ENCODE results near the gene MRC2. TPM values are rescaled to one million over a fixed set of nuclear protein-coding genes. Genes with fewer than 3 reads are reported as not detected.

MRC2 gene
- total RNA-seq, 1 experiment from 2014 or later: 10.7 TPM

DNA sequence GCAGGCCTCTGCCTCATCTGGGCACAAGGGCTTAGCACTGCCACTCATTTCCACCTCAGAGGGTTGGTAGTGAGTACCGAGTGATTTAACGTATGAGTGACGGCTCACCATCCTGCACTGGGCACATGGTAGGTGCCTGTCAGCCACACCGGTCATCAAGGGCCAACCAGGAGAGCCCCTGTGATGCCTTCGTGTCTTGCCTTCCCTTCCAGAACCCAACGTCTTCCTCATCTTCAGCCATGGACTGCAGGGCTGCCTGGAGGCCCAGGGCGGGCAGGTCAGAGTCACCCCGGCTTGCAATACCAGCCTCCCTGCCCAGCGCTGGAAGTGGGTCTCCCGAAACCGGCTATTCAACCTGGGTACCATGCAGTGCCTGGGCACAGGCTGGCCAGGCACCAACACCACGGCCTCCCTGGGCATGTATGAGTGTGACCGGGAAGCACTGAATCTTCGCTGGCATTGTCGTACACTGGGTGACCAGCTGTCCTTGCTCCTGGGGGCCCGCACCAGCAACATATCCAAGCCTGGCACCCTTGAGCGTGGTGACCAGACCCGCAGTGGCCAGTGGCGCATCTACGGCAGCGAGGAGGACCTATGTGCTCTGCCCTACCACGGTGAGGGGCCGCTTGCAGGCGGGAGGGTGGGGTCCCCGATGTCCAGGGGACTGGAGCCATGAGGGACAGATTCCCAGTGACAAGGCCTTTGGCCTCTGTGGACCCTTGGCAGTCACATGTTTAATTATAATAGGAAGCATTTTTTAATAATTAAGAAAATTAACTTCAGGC lies 37.1 kb downstream of the MRC2 start (continued):
- no peak for TF ChIP-seq ZNF274 (IDR thresholded peaks at IDR 0.05; ENCODE audit: low read depth, low read length)
- TF ChIP-seq, protein P1, sequence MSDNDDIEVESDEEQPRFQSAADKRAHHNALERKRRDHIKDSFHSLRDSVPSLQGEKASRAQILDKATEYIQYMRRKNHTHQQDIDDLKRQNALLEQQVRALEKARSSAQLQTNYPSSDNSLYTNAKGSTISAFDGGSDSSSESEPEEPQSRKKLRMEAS (IDR thresholded peaks at IDR 0.05): no peak

DNA sequence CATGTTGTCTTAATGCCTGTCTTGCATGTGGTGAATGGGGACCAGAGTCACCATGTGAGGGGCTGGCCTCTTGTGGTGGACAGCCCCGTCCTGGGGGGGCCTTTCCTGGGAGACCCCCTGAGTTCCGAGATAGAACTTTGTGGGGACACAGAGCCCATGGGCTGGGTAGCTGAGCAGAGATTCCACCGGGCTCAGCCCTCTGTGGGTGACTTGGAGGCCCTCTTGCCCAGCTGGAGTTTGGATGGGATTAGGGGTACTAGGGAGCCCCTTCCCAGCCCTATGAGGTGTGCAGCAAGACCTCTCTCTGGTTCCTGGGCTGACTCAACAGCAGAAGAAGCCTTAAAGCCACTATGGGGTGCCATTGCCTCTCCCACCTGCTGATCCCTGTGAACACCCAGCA lies 38.1 kb downstream of the MRC2 start:
- H4K20me1 ChIP-seq (ENCODE audit: insufficient read depth): no peaks in the 10 kb centered on the region
- no peaks in the 10 kb centered on the region for H3K4me1 ChIP-seq (ENCODE audit: control insufficient read depth in 1 of 2, insufficient read depth in 2 of 2, low read length in 2 of 2)
- POLR2A ChIA-PET: no interaction called here
- H3K9me2 ChIP-seq (ENCODE audit: insufficient read depth): no peaks in the 10 kb centered on the region
- no peak overlapping the region for H3K4me3 ChIP-seq (replicated peaks in 1 of 2; ENCODE audit: low read depth in 1 of 2, low read length in 2 of 2)
- no peak overlapping the region for H3K27ac ChIP-seq (ENCODE audit: low read depth, low read length)
- H3K79me2 ChIP-seq (ENCODE audit: insufficient read depth, low read length): no peaks in the 10 kb centered on the region
- no peak overlapping the region for H3K4me2 ChIP-seq (ENCODE audit: low read length)
- H3K9me3 ChIP-seq (ENCODE audit: control insufficient read depth in 1 of 2, insufficient read depth in 1 of 2, low read depth in 1 of 2, low read length in 2 of 2): peaks cover 3 to 7% of the 10 kb centered on the region in 2 experiments; a peak in 3 of 4 replicates
- intact Hi-C loops (cut with micrococcal nuclease): no loop called here
- no peak overlapping the region for H2AFZ ChIP-seq (ENCODE audit: low read depth, low read length, poor library complexity, severe bottlenecking)
- ATAC-seq: no peak
- no TSS peak for BruUV-seq (replicated peaks)
- RAD21 ChIA-PET (ENCODE audit: low non-redundant PET in 1 of 2, low total read pairs in 2 of 2, uncharacterized antibody in 2 of 2, unreplicated experiment in 2 of 2): no interaction called here
- no peaks in the 10 kb centered on the region for H3K36me3 ChIP-seq (ENCODE audit: control insufficient read depth in 1 of 2, insufficient read depth in 2 of 2, low read length in 2 of 2)
- H3K9ac ChIP-seq (ENCODE audit: low read length): no peak overlapping the region
- no peaks in the 10 kb centered on the region for H3K27me3 ChIP-seq (ENCODE audit: insufficient read depth, low read length)
- CTCF ChIA-PET: no interaction called here
- DNase-seq (ENCODE audit: low read depth, low spot score): no peak
- TF ChIP-seq CBX3 (IDR thresholded peaks at IDR 0.05; ENCODE audit: low read depth) (no peak), ELF1 (IDR thresholded peaks at IDR 0.05; ENCODE audit: borderline replicate concordance, low read depth) (no peak), EZH2phosphoT487 (IDR thresholded peaks at IDR 0.05; ENCODE audit: borderline replicate concordance) (no peak), POLR2A (IDR thresholded peaks at IDR 0.05; ENCODE audit: borderline replicate concordance, extremely low read depth, insufficient read depth, insufficient read length) (no peak), YY1 (IDR thresholded peaks at IDR 0.05; ENCODE audit: extremely low read depth, insufficient replicate concordance, low read depth, low read length) (no peak), EGR1 (IDR thresholded peaks at IDR 0.05; ENCODE audit: low read depth) (no peak), EZH2 (IDR thresholded peaks at IDR 0.05) (no peak), FOSL1 (IDR thresholded peaks at IDR 0.05; ENCODE audit: low read depth) (no peak), SP1 (IDR thresholded peaks at IDR 0.05; ENCODE audit: low read depth) (no peak), ZFX (IDR thresholded peaks at IDR 0.05) (no peak), CEBPB (IDR thresholded peaks at IDR 0.05; ENCODE audit: low read depth) (no peak), RAD21 (IDR thresholded peaks at IDR 0.05; ENCODE audit: low read depth) (no peak)
- TF ChIP-seq, protein P2, sequence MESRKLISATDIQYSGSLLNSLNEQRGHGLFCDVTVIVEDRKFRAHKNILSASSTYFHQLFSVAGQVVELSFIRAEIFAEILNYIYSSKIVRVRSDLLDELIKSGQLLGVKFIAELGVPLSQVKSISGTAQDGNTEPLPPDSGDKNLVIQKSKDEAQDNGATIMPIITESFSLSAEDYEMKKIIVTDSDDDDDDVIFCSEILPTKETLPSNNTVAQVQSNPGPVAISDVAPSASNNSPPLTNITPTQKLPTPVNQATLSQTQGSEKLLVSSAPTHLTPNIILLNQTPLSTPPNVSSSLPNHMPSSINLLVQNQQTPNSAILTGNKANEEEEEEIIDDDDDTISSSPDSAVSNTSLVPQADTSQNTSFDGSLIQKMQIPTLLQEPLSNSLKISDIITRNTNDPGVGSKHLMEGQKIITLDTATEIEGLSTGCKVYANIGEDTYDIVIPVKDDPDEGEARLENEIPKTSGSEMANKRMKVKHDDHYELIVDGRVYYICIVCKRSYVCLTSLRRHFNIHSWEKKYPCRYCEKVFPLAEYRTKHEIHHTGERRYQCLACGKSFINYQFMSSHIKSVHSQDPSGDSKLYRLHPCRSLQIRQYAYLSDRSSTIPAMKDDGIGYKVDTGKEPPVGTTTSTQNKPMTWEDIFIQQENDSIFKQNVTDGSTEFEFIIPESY (IDR thresholded peaks at IDR 0.05; ENCODE audit: extremely low read depth, insufficient replicate concordance, low read length): no peak
- TF ChIP-seq, protein P3, sequence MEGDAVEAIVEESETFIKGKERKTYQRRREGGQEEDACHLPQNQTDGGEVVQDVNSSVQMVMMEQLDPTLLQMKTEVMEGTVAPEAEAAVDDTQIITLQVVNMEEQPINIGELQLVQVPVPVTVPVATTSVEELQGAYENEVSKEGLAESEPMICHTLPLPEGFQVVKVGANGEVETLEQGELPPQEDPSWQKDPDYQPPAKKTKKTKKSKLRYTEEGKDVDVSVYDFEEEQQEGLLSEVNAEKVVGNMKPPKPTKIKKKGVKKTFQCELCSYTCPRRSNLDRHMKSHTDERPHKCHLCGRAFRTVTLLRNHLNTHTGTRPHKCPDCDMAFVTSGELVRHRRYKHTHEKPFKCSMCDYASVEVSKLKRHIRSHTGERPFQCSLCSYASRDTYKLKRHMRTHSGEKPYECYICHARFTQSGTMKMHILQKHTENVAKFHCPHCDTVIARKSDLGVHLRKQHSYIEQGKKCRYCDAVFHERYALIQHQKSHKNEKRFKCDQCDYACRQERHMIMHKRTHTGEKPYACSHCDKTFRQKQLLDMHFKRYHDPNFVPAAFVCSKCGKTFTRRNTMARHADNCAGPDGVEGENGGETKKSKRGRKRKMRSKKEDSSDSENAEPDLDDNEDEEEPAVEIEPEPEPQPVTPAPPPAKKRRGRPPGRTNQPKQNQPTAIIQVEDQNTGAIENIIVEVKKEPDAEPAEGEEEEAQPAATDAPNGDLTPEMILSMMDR (IDR thresholded peaks at IDR 0.05 in 2 of 3, conservative IDR thresholded peaks at IDR 0.05 in 1 of 3; ENCODE audit: borderline replicate concordance in 1 of 3, insufficient read depth in 1 of 3, low read depth in 2 of 3, low read length in 2 of 3): no peak
- TF ChIP-seq, protein P1 (IDR thresholded peaks at IDR 0.05): no peak
- TF ChIP-seq, protein P4, sequence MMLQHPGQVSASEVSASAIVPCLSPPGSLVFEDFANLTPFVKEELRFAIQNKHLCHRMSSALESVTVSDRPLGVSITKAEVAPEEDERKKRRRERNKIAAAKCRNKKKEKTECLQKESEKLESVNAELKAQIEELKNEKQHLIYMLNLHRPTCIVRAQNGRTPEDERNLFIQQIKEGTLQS (IDR thresholded peaks at IDR 0.05): no peak
